Fibroblast of lung (primary cell): ENCODE measurements around the gene SIN3B. TPM values are rescaled to one million over a fixed set of nuclear protein-coding genes. Genes with fewer than 3 reads are reported as not detected.

Experiments used
- DNase-seq, 2 donors: peaks; one replicate each; pipeline versions ENCODE4 v3.0.0 to v3.0.0-alpha.2; 2010; ENCODE audit warnings: low read depth in 2 of 2
- H2AFZ ChIP-seq: 2 replicates; pipeline ENCODE4 v1.5.1; 2012; ENCODE audit warnings: low read length, control low read depth, inconsistent platforms
- H3K27ac ChIP-seq: 2 replicates; pipeline ENCODE4 v1.5.1; 2011; ENCODE audit warnings: low read length, control low read depth; ENCODE audit not compliant: insufficient read depth
- H3K27me3 ChIP-seq: 2 replicates; pipeline ENCODE4 v1.5.1; 2011; ENCODE audit warnings: mild to moderate bottlenecking, low read length; ENCODE audit not compliant: control insufficient read depth, insufficient read depth
- H3K36me3 ChIP-seq: 2 replicates; pipeline ENCODE4 v1.5.1; 2011; ENCODE audit warnings: low read length; ENCODE audit not compliant: control insufficient read depth, insufficient read depth
- H3K4me1 ChIP-seq: 2 replicates; pipeline ENCODE4 v1.5.1; 2011; ENCODE audit warnings: low read length; ENCODE audit not compliant: control insufficient read depth, insufficient read depth; ENCODE audit errors: extremely low read depth
- H3K4me2 ChIP-seq: 2 replicates; pipeline ENCODE4 v1.5.1; 2011; ENCODE audit warnings: low read length, control low read depth; ENCODE audit not compliant: insufficient read depth; ENCODE audit errors: extremely low read depth
- H3K4me3 ChIP-seq, 4 experiments: fragments of 200-600 bp in 1 of 4; sonication (generic) in 1 of 4; replicated peaks in 1 of 4; 2 replicates each; pipeline ENCODE4 v1.5.1; 2011 to 2016; ENCODE audit warnings: low read length in 4 of 4, low read depth in 3 of 4, mild to moderate bottlenecking in 3 of 4, control low read depth in 2 of 4, inconsistent platforms in 1 of 4, mixed read lengths in 1 of 4; ENCODE audit not compliant: insufficient read depth in 1 of 4; ENCODE audit errors: control extremely low read depth in 1 of 4
- H3K79me2 ChIP-seq: 2 replicates; pipeline ENCODE4 v1.5.1; 2012; ENCODE audit warnings: mild to moderate bottlenecking, low read length, inconsistent platforms; ENCODE audit not compliant: control insufficient read depth, insufficient read depth
- H3K9ac ChIP-seq: 2 replicates; pipeline ENCODE4 v1.5.1; 2011; ENCODE audit warnings: mild to moderate bottlenecking, low read length, control low read depth; ENCODE audit not compliant: insufficient read depth
- H3K9me3 ChIP-seq: 2 replicates; pipeline ENCODE4 v1.5.1; 2012; ENCODE audit warnings: low read depth, low read length; ENCODE audit not compliant: control insufficient read depth, insufficient read depth
- H4K20me1 ChIP-seq: 2 replicates; pipeline ENCODE4 v1.5.1; 2011; ENCODE audit warnings: low read length; ENCODE audit not compliant: control insufficient read depth, insufficient read depth; ENCODE audit errors: extremely low read depth
- CTCF ChIP-seq, 2 donors: IDR thresholded peaks in 1 of 2; conservative IDR thresholded peaks in 1 of 2; 1 replicate in 1 of 2; 2 replicates in 1 of 2; pipeline ENCODE4 v1.5.1; 2011 to 2012; ENCODE audit warnings: low read length in 2 of 2, control low read depth in 1 of 2, inconsistent platforms in 1 of 2, low read depth in 1 of 2, mild to moderate bottlenecking in 1 of 2
- EZH2 ChIP-seq: IDR thresholded peaks from 2 replicates; pipeline ENCODE4 v1.5.1; 2012; ENCODE audit warnings: low read length, control low read depth, mild to moderate bottlenecking; ENCODE audit errors: missing control alignments
- polyA plus RNA-seq, 2 donors: library from polyadenylated mRNA; depleted of rRNA in 1 of 2; stranded (reverse) in 1 of 2; unstranded in 1 of 2; fragments of >200 nt; gene quantifications; 2 replicates each; pipeline ENCODE4 v1.2.1, GENCODE V29; 2011 to 2012; ENCODE audit warnings: missing spikeins in 1 of 2
- total RNA-seq: library from RNA; depleted of rRNA; stranded (reverse); fragments of >200 nt; gene quantifications from 2 replicates; pipeline ENCODE4 v1.2.1, GENCODE V29; 2014

Gene SIN3B
- total and polyA plus RNA-seq, 2 donors (not counting 1 experiment from before 2014, with no cell fraction given) = 14.9 to 32.9 TPM

GRCh38 chr19:16837035-16837362 lies 7.8 kb downstream of the SIN3B start:
- no peaks in the 10 kb centered on the region for H4K20me1 ChIP-seq
- no peak overlapping the region for H2AFZ ChIP-seq
- H3K9me3 ChIP-seq = no peaks in the 10 kb centered on the region
- no peak overlapping the region for H3K4me2 ChIP-seq
- H3K4me1 ChIP-seq = no peaks in the 10 kb centered on the region
- H3K79me2 ChIP-seq = peaks cover 3% of the 10 kb centered on the region
- H3K9ac ChIP-seq = no peak overlapping the region
- H3K27me3 ChIP-seq = no peaks in the 10 kb centered on the region
- H3K36me3 ChIP-seq = peaks cover 34% of the 10 kb centered on the region
- no peak for DNase-seq
- TF ChIP-seq EZH2 (no peak), CTCF (conservative IDR thresholded peaks at IDR 0.05 in 1 of 2, IDR thresholded peaks at IDR 0.05 in 1 of 2; ENCODE audit: low read depth in 1 of 2, low read length in 2 of 2) (no peak)
- no peak overlapping the region for H3K4me3 ChIP-seq
- H3K27ac ChIP-seq = no peak overlapping the region

- Histone ChIP-seq H2AFZ (no peak overlapping the region), H3K9me3 (no peaks in the 10 kb centered on the region), H3K4me2 (no peak overlapping the region), H3K27ac (no peak overlapping the region), H4K20me1 (no peaks in the 10 kb centered on the region), H3K27me3 (no peaks in the 10 kb centered on the region), H3K36me3 (peaks cover 27% of the 10 kb centered on the region), H3K79me2 (peaks cover 3% of the 10 kb centered on the region), H3K4me1 (no peaks in the 10 kb centered on the region), H3K9ac (no peak overlapping the region), H3K4me3 (no peak overlapping the region)
- DNase-seq = no peak
- no peak for TF ChIP-seq EZH2
- no peak for TF ChIP-seq CTCF (conservative IDR thresholded peaks at IDR 0.05 in 1 of 2, IDR thresholded peaks at IDR 0.05 in 1 of 2; ENCODE audit: low read depth in 1 of 2, low read length in 2 of 2)
These were observed 12.3 kb downstream of the SIN3B start for GRCh38 chr19:16841391-16841926.

- Histone ChIP-seq H3K4me3 (no peak overlapping the region), H3K27me3 (no peaks in the 10 kb centered on the region), H3K36me3 (peaks cover 33% of the 10 kb centered on the region), H2AFZ (no peak overlapping the region), H4K20me1 (no peaks in the 10 kb centered on the region), H3K4me1 (peaks cover 8% of the 10 kb centered on the region), H3K79me2 (no peaks in the 10 kb centered on the region), H3K27ac (no peak overlapping the region), H3K9me3 (no peaks in the 10 kb centered on the region), H3K9ac (no peak overlapping the region), H3K4me2 (no peak overlapping the region)
- no peak for TF ChIP-seq CTCF (conservative IDR thresholded peaks at IDR 0.05 in 1 of 2, IDR thresholded peaks at IDR 0.05 in 1 of 2; ENCODE audit: low read depth in 1 of 2, low read length in 2 of 2)
- DNase-seq = no peak
These were observed 17.7 kb downstream of the SIN3B start for GRCh38 chr19:16846901-16847300.
